IPS-NIHi11 (cell line): ENCODE measurements around the gene MOGAT1.
"Not testable (repeated sequence)": the region's sequence is repeated elsewhere in the genome, so short reads cannot be mapped to it uniquely, and the experiment has no call there.

Experiments
- DNase-seq: peaks from one replicate; pipeline ENCODE4 v3.0.0; 2012; ENCODE audit warnings: mixed read lengths, low spot score

The MOGAT1 gene

DNA sequence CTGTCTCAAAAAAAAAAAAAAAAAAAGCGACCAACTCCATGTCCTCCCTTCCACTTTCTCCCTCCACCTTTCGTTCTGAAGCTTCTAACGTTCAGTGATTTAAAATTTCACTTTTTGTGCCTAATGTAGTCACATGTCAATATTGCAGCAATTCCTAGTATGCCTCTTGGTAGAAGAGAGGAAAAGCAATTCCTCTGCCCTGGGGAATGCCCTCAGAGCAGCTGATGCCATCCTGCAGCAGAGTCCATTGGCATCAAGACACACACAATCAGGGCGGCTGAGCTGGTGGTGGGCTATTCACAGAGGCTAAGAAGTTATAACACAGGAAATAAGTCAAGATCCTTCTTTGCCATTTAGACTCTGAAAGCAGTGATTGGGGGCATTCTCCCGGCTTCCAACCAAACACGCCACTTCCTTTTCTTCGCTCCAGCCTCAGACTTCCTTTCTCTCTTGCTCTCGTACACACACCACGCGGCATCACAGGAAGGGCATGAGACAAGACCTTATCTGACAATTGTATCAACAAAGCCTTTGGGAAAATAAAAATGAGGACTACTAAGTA lies 71.9 kb downstream of the MOGAT1 start:
- DNase-seq, result no peak

DNA sequence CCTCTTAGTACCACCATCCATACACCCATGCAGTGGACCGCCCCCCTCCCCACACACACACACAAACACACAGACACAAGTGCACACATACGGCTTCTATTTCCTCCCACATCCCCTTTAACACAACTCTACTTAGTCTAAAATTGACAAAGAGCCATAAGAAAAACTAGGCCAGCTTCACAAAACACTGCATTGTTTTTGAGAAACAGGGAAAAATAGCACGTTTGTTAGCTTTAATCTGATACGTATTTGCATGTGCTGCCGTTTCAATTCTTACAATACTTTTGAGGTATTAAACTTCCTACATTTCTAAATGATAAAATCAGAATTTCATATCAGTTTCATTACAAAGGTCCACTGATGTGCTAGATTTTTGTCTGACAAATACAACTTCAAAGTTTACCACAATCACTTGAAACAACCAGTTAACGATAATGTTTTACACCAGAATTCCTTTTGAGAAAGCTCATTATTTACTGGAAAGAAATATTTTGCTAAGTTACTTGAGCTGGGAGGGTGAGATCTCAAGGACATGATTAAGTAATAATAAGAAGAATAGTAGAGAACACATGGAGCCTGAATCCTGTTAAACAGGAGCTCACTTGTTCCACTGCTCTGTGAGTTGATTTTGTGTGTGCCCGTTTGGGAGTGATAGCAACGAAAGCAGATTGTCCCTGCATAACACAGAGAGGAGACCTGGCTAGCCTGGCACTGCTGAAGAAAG lies 74.5 kb downstream of the MOGAT1 start:
- no peak for DNase-seq

DNA sequence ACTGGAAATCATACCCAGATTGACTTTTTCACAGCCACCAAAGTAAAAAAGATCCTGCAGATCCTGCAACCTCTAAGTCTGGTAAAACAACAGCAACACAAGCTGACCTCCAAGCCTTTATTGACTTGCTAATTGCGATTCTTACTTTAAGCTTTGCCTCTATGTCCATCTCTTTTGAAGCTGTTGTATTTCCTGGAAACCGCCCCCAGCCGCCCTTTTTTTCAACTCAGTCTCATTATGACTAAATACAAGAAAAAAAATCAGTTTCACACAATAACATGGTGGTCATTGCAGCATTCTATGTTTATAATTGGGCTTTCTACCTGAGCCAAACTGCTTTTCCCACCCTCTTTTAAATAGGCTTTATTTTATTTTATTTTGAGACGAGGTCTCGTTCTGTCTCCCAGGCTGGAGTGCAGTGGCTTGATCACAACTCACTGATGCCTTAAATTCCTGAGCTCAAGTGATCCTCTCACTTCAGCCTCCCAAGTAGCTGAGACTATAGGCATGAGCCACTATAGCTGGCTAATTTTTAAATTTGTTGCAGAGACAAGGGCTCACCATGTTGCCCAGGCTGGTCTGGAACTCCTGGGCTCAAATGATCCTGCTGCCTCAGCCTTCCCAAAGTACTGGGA lies 76.2 kb downstream of the MOGAT1 start:
- DNase-seq, result no peak

DNA sequence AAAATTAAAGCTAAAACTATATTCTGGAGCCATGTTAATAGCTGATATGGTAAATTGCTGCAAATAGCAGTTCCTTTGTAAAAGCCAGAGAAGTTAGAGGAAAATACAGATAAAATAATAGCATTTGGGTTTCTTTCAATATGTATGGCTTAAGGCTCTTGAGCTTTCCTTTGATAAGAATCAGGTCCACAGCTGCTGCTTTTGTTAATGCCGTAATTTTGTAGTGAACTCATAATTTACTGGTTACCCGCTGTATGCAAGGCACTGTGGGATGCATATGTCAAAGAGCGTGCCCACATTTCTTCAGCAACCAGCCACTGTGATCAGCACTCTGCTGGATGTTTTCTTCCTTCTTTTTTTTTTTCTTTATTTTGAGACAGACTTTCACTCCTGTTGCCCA lies 79.1 kb downstream of the MOGAT1 start:
- DNase-seq, result no peak

DNA sequence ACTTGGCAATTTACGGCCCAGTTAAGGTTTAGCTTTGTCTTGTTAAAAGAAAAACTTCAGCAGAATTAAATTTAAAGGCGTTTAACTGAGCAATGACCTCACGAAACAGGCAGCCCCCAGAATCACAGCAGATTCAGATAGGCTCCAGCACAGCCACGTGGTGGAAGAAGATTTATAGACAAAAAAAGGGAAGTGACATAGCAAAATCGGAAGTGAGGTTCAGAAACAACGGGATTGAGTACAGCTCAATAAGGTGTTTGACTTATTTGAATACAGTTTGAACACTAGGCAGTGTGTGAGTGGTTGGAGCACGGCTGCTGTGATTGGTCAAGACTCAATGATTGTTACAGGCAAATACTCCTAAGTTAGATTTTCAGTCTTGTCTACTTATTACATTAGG lies 79.8 kb downstream of the MOGAT1 start:
- DNase-seq, result no peak

DNA sequence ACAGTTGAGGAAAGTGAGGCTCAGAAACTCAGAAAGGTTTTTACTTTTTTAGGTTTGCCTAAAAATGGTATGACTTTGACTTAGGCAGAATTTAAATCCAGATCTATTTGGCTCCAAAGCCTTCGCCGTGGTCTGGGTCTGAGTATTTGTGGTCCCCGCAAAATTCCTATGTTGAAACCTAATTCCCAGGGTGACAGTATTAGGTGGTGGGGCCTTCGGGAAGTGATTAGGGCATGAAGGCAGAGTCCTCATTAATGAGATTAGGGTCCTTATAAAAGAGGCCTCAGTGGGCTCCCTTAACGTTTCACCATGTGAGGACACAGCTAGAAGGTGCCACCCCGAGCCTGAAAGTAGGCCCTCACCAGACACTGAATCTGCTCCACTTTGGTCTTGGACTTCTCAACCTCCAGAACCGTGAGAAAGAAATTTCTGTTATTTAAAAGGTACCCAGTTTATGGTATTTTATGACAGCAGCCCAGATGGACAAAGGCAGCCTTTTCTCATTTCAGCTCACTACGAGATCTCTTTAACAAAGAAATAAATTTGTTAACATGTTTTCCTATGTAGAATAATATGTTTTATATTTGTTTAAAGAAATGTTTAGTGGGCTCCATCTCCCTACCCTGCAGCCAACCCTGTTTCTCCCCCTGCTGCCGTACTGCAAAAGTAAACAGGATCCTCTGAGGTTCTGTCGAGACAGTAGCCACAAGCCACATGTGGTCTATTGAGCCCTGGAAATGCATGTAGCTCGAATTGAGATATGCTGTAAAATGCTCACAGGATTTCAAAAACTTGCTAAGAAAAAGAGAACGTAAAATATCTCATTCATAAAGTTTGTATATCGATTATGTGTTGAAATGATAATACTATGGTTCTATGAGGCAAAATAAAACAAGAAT lies 80.6 kb downstream of the MOGAT1 start:
- no peak for DNase-seq

DNA sequence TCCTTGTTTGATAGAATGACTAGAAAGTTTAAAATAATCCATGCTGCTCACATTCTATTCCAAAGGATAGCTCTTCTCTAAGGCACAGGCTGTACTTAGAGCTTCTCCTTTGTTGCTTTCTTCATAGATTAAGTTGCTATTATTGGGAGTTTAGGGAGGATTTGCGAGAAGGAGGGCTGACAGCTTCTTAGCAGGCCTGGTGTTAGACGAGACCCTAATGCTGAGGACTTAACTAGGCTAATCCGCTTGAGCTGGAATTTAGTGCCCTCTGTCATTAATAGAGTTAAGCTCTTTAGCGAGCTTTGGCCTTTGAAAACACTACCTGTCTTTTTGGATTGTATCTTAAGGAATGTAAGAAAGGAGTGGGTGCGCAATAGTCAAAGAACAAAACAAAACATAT lies 81.3 kb downstream of the MOGAT1 start:
- no peak for DNase-seq

DNA sequence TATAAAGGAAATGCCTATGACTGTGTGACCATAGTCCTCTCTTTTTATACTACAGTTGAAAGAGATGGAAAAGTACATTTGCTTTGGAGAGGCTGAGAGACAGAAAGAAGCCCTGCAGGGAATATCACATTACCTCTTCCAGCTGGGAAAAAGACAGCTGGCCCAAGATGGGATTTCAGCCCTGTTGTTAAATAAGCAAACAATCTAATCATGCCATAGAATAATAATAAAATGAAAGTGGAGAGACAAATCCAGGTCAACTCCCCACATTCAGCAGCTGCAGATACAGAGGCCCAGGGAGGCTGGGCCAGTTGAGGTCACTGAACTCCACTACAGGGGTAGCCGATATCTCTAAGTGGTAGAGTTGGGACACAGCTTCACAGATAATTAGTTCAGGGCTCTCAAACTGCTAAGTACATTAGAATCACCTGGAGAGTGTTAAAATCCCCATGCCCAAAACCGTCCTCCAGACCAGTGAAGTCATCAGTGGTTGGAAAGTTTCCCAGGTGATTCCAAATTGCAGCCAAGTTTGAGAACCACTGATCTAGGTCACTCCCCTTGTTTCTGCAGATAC lies 81.9 kb downstream of the MOGAT1 start:
- no peak for DNase-seq

DNA sequence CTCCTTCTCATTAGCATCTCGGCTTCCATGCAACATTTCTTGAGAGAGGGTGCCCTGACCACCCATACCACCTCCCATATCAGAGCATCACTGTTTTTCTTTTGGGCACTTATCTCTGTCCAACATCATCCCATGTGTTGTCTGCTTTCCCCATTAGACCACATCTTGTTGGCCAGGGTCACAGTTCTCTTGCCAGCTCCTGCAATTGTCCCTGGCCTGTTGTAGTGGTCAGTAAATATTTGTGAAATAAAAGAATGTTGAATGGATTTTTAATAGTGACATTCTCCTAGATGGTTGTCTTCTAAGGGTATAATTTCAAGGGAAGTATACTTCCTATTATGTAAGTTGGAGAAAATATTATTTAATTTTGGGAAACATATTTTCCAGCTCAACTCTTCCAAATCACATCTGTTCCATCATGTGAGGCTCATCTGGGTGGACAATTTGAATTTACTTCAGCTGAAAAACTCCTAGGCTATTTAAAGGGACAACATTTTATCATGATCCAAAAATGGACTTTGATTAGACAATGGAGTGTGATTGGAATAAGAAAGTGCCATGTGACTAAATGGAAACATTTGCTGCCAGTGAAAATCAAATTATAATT lies 83.0 kb downstream of the MOGAT1 start:
- DNase-seq, result no peak

DNA sequence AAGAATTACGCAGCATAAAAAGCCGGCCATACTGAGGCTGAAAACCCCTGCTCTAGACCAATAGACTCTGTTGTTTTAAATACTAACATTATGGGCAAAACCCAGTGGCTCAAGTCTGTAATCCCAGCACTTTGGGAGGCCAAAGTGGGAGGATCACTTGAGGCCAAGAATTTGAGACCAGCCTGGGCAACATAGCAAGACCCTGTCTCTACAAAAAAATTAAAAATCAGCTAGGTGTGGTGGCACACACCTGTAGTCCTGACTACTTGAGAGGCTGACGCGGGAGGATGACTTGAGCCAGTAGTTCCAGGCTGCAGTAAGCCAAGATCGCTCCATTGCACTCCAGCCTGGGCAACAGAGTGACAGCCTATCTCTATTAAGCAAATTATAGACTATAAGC lies 84.1 kb downstream of the MOGAT1 start:
- DNase-seq, result not testable (repeated sequence)

DNA sequence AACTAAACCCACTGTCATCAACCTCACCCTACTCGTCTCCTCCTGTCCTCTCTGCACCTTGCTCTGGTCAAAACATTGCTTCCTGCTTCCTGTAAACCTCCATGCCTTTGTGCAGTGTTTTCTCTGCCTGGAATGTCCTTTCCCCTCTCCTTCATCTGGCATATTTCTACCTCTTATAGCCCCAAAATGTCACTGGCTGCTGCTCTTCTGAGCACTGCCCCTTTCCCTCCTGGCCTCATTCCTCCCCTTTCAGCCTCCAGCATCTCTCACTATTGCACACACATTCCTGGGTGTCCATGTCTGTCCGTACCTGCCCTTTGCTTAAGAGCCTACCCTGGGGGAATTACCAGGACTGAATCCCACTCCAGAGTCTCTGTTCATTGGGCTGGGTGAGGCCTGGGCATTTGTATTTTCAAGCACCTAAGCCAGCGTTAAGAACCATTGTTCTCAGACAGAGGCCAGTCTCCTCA lies 84.9 kb downstream of the MOGAT1 start:
- DNase-seq, result no peak

DNA sequence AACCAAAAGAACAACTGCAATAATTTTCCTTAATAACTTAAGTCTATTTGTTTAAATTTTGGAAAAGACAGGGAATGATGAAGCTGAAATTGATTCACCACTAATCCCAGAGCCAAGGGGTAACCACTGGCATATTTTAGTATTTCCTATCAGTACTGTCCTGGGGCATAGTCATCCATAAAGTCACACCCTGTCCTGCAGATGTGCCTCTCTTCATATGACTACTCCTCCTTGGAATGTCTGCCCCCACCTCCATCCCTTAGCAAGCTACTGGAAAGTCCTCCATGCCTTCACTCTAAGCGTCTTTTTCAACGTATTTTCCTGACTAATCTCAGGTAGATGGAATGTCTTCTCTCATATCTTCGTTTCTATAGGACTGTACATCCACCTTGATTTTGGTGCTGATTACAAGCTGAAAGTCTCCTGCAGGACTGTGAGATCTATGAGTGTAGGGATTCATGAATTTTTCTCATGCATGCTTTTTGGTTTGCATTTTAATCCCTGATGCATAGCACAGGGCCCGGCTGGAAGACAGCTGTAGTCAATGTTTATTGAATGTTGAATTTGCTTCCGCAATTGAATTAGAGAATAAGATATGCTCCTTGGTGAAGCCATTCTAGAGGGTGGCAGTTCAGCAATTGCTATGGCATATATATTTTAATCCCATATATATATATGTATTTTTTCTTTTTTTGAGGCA lies 85.6 kb downstream of the MOGAT1 start:
- DNase-seq, result no peak
